Naive B cell (primary cell): Measurements from ENCODE around the gene DNAJC17. TPM values are rescaled to one million over a fixed set of nuclear protein-coding genes. Genes with fewer than 3 reads are reported as not detected.

Experiments
- ATAC-seq, 2 donors: fragments of 150-1000 bp; cut with Tn5 transposase; 2 replicates each; pipeline ENCODE4 v1.10.0; 2021; ENCODE audit warnings: low read depth in 2 of 2, mild to moderate bottlenecking in 2 of 2, moderate library complexity in 2 of 2
- DNase-seq: peaks from one replicate; pipeline ENCODE4 v3.0.0; 2022
- H3K27ac Mint-ChIP-seq, 6 donors: one replicate each; pipeline ENCODE4 v1.8.0; 2020 to 2022; ENCODE audit warnings: mild to moderate bottlenecking in 6 of 6, mixed read lengths in 6 of 6, moderate library complexity in 5 of 6, inconsistent platforms in 2 of 6
- H3K27me3 Mint-ChIP-seq, 3 donors: one replicate each; pipeline ENCODE4 v1.8.0; 2021 to 2022; ENCODE audit warnings: mixed read lengths in 3 of 3, mild to moderate bottlenecking in 1 of 3
- H3K36me3 Mint-ChIP-seq, 2 donors: one replicate each; pipeline ENCODE4 v1.8.0; 2020 to 2022; ENCODE audit warnings: mixed read lengths in 2 of 2, inconsistent platforms in 1 of 2, mild to moderate bottlenecking in 1 of 2
- H3K4me1 Mint-ChIP-seq, 3 donors: one replicate each; pipeline ENCODE4 v1.8.0; 2020 to 2022; ENCODE audit warnings: mixed read lengths in 3 of 3, inconsistent platforms in 1 of 3, mild to moderate bottlenecking in 1 of 3, moderate library complexity in 1 of 3
- H3K4me3 Mint-ChIP-seq, 8 donors: one replicate each; pipeline ENCODE4 v1.8.0; 2020 to 2022; ENCODE audit warnings: mild to moderate bottlenecking in 8 of 8, mixed read lengths in 8 of 8, moderate library complexity in 8 of 8, inconsistent platforms in 2 of 8
- H3K9me3 Mint-ChIP-seq, 7 donors: one replicate each; pipeline ENCODE4 v1.8.0; 2020 to 2022; ENCODE audit warnings: mixed read lengths in 7 of 7, mild to moderate bottlenecking in 5 of 7, inconsistent platforms in 2 of 7, moderate library complexity in 1 of 7
- polyA plus RNA-seq, 6 donors: library from polyadenylated mRNA; unstranded; fragments of 300-500 nt; fragmentation: Illumina TruSeq; gene quantifications; one replicate each; pipeline ENCODE4 v1.2.3, GENCODE V29; 2021; ENCODE audit warnings: low read depth in 6 of 6

DNAJC17 gene
- polyA plus RNA-seq, 6 donors from 2014 or later: 13.7 to 45.8 (median 28.7) TPM

DNA sequence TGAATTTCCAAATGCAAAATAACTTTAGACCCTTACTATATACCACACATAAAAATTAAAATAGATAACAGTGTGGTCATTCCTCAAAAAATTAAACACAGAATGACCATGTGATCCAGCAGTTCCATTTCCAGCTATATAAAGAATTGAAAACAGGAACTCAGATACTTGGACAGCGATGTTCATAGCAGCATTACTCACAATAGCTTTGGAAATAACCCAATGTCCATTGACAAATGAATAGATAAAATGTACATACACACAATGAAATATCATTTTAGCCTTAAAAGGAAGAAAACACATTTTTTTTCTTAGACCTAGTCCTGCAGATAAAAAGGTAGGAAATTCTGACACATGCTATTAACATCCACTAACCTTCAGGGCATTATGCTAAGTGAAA is 85.6 kb downstream of the DNAJC17 start:
- Mint-ChIP-seq H3K4me1 (no peaks in the 10 kb centered on the region), H3K9me3 (no peaks in the 10 kb centered on the region), H3K36me3 (no peaks in the 10 kb centered on the region), H3K4me3 (no peak overlapping the region), H3K27me3 (no peaks in the 10 kb centered on the region), H3K27ac (no peak overlapping the region)
- no peak for ATAC-seq
- DNase-seq: no peak

DNA sequence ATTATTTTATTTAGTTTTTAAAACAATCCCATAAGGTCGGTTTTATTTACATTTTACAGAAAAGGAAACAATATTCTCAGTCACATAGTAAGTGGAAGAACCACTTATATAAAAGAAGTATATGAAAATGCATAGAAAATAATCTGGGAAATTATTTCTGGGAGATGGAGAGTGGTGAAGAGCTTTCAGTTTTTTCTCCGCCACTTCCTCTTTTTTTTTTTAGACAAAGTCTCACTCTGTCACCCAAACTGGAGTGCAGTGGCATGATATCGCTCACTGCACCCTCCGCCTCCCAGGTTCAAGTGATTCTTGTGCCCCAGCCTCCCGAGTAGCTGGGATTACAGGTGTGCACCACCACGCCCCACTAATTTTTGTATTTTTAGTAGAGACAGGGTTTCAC is 91.1 kb downstream of the DNAJC17 start:
- Mint-ChIP-seq H3K4me3 (no peak overlapping the region), H3K9me3 (no peaks in the 10 kb centered on the region), H3K27ac (no peak overlapping the region), H3K36me3 (no peaks in the 10 kb centered on the region), H3K4me1 (no peaks in the 10 kb centered on the region), H3K27me3 (no peaks in the 10 kb centered on the region)
- no peak for ATAC-seq
- DNase-seq: no peak

Other genes with a start within 250 kb of the DNAJC17 start
- gene CCDC32, start 242.4 kb downstream of the DNAJC17 start, polyA plus RNA-seq: 100 to 1,000 TPM; 199 to 261 (median 219) TPM
- gene RPUSD2, start 238.2 kb downstream of the DNAJC17 start, polyA plus RNA-seq: 10 to 100 TPM; 18.0 to 29.3 (median 25.6) TPM
- 1 to 10 TPM in 5 of 6 donors, under 1 TPM in 1; 0.96 to 2.1 (median 1.5) TPM for gene KNL1, start 213.2 kb downstream of the DNAJC17 start, polyA plus RNA-seq
- 1 to 10 TPM in 2 of 6 donors, under 1 TPM in 3, not detected in 1; 0.28 to 1.8 (median 0.85) TPM for gene RAD51, start 112.3 kb downstream of the DNAJC17 start, polyA plus RNA-seq
- 10 to 100 TPM; 10.7 to 17.2 (median 12.1) TPM for gene RMDN3, start 52.2 kb downstream of the DNAJC17 start, polyA plus RNA-seq
- gene GCHFR, start 43.4 kb downstream of the DNAJC17 start, polyA plus RNA-seq: 10 to 100 TPM; 22.8 to 40.4 (median 27.6) TPM
- 1 to 10 TPM in 1 of 6 donors, under 1 TPM in 3, not detected in 2; 0.20 to 1.1 (median 0.49) TPM for gene C15orf62, start 37.5 kb downstream of the DNAJC17 start, polyA plus RNA-seq
- 10 to 100 TPM in 5 of 6 donors, 1 to 10 TPM in 1; 9.5 to 27.7 (median 12.9) TPM for gene ZFYVE19, start 384 bp downstream of the DNAJC17 start, polyA plus RNA-seq
- gene PPP1R14D, start 21.2 kb upstream of the DNAJC17 start, polyA plus RNA-seq: not detected
- 1 to 10 TPM; 3.8 to 7.0 (median 5.4) TPM for gene SPINT1, start 36.6 kb upstream of the DNAJC17 start, polyA plus RNA-seq
- gene RHOV, start 66.8 kb upstream of the DNAJC17 start, polyA plus RNA-seq: not detected
- gene VPS18, start 87.0 kb upstream of the DNAJC17 start, polyA plus RNA-seq: 10 to 100 TPM; 21.2 to 33.6 (median 23.5) TPM
- gene DLL4, start 121.9 kb upstream of the DNAJC17 start, polyA plus RNA-seq: not detected
- gene CHAC1, start 146.0 kb upstream of the DNAJC17 start, polyA plus RNA-seq: under 1 TPM in 2 of 6 donors, not detected in 4; 0.22 to 0.73 TPM